Small intestine (tissue), 7 donors: ENCODE measurements around the gene PARL. TPM values are rescaled to one million over a fixed set of nuclear protein-coding genes. Genes with fewer than 3 reads are reported as not detected.

ENCODE experiments used
- DNase-seq, 2 donors: peaks; one replicate each; pipeline versions ENCODE4 v3.0.0 to v3.0.0-alpha.2; 2013
- FAIRE-seq: peaks from 2 replicates; lab custom pipeline; 2012; peaks lifted over from hg19 to GRCh38; lab: Jason Lieb, UNC
- H3K27ac ChIP-seq, 3 donors: one replicate each; pipeline ENCODE4 v1.5.1; 2013; ENCODE audit warnings: low read length in 2 of 3, mild to moderate bottlenecking in 2 of 3, control low read depth in 1 of 3, inconsistent platforms in 1 of 3, low read depth in 1 of 3, moderate library complexity in 1 of 3
- H3K27me3 ChIP-seq, 3 donors: one replicate each; pipeline ENCODE4 v1.6.1; 2013; ENCODE audit warnings: low read length in 3 of 3, inconsistent platforms in 1 of 3; ENCODE audit not compliant: control insufficient read depth in 3 of 3, insufficient read depth in 3 of 3
- H3K36me3 ChIP-seq, 3 donors: one replicate each; pipeline ENCODE4 v1.6.1; 2013; ENCODE audit warnings: low read length in 3 of 3, inconsistent platforms in 1 of 3, low read depth in 1 of 3, mild to moderate bottlenecking in 1 of 3, moderate library complexity in 1 of 3; ENCODE audit not compliant: control insufficient read depth in 3 of 3, insufficient read depth in 2 of 3
- H3K4me1 ChIP-seq, 3 donors: one replicate each; pipeline ENCODE4 v1.6.1; 2013; ENCODE audit warnings: low read length in 2 of 3, inconsistent platforms in 1 of 3, low read depth in 1 of 3, mild to moderate bottlenecking in 1 of 3, moderate library complexity in 1 of 3; ENCODE audit not compliant: control insufficient read depth in 3 of 3, insufficient read depth in 2 of 3
- H3K4me3 ChIP-seq, 3 donors: one replicate each; pipeline ENCODE4 v1.5.1; 2013; ENCODE audit warnings: low read length in 3 of 3, control low read depth in 1 of 3, inconsistent platforms in 1 of 3, low read depth in 1 of 3, mild to moderate bottlenecking in 1 of 3, moderate library complexity in 1 of 3
- H3K9me3 ChIP-seq, 2 donors: one replicate each; pipeline ENCODE4 v1.6.1; 2013; ENCODE audit warnings: low read depth in 1 of 2, low read length in 1 of 2; ENCODE audit not compliant: control insufficient read depth in 2 of 2, insufficient read depth in 1 of 2
- WGBS, 3 donors: extraction: QIAGEN DNeasy Blood & Tissue Kit; methylation state at CpG; one replicate each; pipeline ENCODE4 v1.1.7; 2013; 5-methylcytosine and 5-hydroxymethylcytosine counted together
- polyA plus RNA-seq, 4 donors: library from polyadenylated mRNA; stranded (reverse) in 3 of 4; unstranded in 1 of 4; fragments of 200-250 nt in 3 of 4; fragments of 120-200 nt in 1 of 4; gene quantifications; one replicate each; pipeline versions ENCODE4 v1.2.1 to v1.2.3, GENCODE V29; 2013
- donor health status: healthy with polysubstance abuse.
- donor health status: control.
- donor health status: control.
- donor health status: Bipolar disorder and iron deficiency.
- donor health status: healthy.

The PARL gene
- polyA plus RNA-seq, 4 donors = 43.7 to 77.3 (median 73.2) TPM

DNA sequence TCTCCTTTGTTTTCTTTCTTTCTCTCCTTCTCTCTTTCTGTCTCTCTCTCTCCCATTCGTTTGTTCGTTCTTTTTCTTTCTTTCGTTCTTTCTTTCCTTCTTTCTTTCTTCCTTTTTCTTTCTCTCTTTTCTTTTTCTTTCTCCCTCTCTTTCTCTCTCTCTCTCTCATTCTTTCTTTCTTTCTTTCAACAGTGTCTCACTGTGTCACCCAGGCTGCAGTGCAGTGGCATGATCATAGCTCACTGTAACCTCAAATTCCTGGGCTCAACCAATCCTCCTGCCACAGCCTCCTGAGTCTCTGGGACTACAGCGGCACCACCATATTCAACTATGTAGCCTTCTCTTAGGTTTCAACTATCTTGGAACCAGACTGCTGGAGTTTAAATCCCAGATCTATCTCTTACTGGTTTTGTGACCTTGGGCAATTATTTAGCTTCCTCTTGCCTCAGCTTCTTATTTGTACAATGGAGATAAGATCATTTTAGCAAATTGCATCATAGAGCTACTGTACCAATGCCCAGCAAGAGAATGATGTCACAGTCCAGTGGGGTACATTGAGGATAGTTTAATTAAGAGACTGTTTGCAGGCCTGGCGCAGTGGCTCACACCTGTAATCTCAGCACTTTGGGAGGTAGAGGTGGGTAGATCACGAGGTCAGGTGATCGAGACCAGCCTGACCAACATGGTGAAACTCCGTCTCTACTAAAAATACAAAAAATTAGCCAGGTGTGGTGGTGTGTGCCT, 27.3 kb upstream of the PARL start:
- Histone ChIP-seq H3K4me3 (no peak overlapping the region), H3K9me3 (peaks cover 0 to 9% of the 10 kb centered on the region in 2 donors), H3K36me3 (no peaks in the 10 kb centered on the region), H3K4me1 (no peaks in the 10 kb centered on the region), H3K27me3 (peaks cover 0 to 4% (median 0%) of the 10 kb centered on the region in 3 donors), H3K27ac (no peak overlapping the region)
- FAIRE-seq = no peak
- 80 to 87% (median 82%) methylated on average over 8 of the region's 8 CpGs for WGBS, 3 donors
- DNase-seq = no peak

DNA sequence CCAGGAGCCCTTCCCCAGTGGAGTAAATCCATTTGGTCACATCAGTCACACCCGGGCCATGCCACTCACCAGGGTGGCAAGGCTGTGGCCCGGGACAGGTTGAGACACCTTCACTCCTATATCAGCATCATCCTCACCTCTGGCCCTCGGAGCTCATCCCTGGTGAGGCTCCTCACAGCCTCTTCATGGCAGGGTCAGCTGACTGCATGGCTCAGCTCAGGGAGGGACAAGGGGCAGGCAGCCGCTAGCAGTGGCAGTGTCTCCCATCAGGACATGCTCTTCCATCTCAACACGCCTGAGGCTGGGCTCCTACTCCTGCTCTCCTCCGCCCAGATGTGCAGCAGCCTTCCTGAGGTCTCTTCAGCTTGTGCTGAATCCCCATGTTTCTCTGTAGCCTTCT, 26.4 kb upstream of the PARL start:
- no peak overlapping the region for H3K4me3 ChIP-seq
- H3K27me3 ChIP-seq = peaks cover 0 to 4% (median 0%) of the 10 kb centered on the region in 3 donors
- 77 to 83% (median 80%) methylated on average over 6 of the region's 6 CpGs for WGBS, 3 donors
- no peaks in the 10 kb centered on the region for H3K36me3 ChIP-seq
- DNase-seq (no peak), FAIRE-seq (no peak)
- H3K4me1 ChIP-seq = no peaks in the 10 kb centered on the region
- H3K27ac ChIP-seq = no peak overlapping the region
- H3K9me3 ChIP-seq = peaks cover 0 to 9% of the 10 kb centered on the region in 2 donors

DNA sequence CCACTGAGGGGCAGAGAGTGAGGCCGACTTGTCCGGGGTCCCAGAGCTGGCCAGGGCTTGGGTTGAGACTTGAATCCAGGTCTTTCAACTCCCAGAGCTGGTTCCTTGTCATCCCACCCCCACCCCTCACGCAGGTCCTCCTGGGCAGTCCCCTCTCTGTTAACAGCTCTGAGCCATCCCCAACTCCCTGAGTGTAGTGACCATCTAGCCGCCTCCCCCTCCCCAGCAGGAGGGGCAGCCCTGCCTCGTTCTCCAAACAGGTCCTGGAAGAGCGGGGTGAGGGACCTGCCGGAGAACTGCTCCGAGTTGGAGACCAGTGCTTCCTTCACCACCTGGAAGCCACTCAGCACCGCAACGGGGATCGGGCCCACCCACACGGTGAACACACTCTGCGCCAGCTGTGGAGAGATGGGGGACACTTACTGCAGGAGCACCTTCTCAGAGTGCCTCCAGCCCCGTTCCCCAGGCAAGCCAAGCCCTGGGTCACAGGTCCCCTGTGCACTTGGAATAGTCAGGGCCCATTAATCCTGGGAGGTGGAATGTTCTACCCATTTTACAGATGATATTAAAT, 24.4 kb upstream of the PARL start:
- FAIRE-seq = no peak
- 81 to 84% (median 82%) methylated on average over 14 of the region's 14 CpGs for WGBS, 3 donors
- H3K27ac ChIP-seq = no peak overlapping the region
- H3K4me1 ChIP-seq = no peaks in the 10 kb centered on the region
- no peak for DNase-seq
- H3K27me3 ChIP-seq = peaks cover 0 to 4% (median 1%) of the 10 kb centered on the region in 3 donors
- H3K36me3 ChIP-seq = no peaks in the 10 kb centered on the region
- H3K9me3 ChIP-seq = peaks cover 0 to 9% of the 10 kb centered on the region in 2 donors
- no peak overlapping the region for H3K4me3 ChIP-seq

DNA sequence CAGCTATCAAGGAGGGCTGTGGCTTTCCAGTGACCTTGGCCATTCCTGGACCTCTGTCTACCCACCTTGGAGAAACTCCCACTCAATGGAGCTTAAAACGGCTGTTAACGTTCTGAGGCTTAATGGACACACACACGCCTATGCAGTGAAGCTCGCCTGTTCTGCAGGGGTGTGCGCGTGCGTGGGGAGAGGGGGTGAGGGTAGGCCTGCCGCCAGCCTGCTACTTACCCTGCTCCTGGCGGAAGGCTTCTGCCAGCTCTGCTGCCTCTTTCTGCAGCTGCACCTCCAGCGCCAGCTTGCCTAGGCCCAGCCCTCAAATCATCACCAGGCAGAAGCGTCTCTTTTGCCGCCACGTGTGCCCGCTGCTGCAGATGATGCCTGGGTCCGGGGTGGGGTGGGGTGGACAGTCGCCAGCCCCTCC, 23.2 kb upstream of the PARL start:
- peaks cover 0 to 5% (median 4%) of the 10 kb centered on the region in 3 donors for H3K27me3 ChIP-seq
- no peak for DNase-seq
- H3K36me3 ChIP-seq = no peaks in the 10 kb centered on the region
- H3K9me3 ChIP-seq = no peaks in the 10 kb centered on the region
- no peak for FAIRE-seq
- no peak overlapping the region for H3K27ac ChIP-seq
- WGBS, 3 donors = 74 to 86% (median 82%) methylated on average over 16 of the region's 16 CpGs
- no peaks in the 10 kb centered on the region for H3K4me1 ChIP-seq
- H3K4me3 ChIP-seq = no peak overlapping the region

DNA sequence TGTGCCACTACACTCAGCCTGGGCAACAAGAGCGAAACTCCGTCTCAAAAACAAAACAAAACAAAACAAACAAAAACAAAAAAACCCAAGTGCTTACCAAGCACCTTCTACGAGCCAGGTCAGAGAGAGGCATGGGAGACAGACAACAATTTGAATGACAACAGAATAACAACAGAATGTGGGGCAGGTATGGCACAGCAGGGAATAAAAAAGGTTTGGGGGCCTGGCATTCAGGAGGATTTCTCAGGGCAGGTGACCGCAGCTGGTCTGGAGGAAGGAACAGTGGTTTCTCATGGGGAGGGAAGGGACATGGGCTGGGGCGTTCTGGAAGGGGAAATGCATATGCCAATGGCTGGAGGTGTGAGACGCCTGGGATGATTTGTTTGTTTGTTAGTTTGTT, 22.5 kb upstream of the PARL start:
- no peak for DNase-seq
- H3K4me3 ChIP-seq = no peak overlapping the region
- no peaks in the 10 kb centered on the region for H3K4me1 ChIP-seq
- H3K36me3 ChIP-seq = no peaks in the 10 kb centered on the region
- no peaks in the 10 kb centered on the region for H3K9me3 ChIP-seq
- H3K27me3 ChIP-seq = peaks cover 0 to 5% (median 4%) of the 10 kb centered on the region in 3 donors
- no peak for FAIRE-seq
- no peak overlapping the region for H3K27ac ChIP-seq
- 68 to 75% (median 68%) methylated on average over 6 of the region's 6 CpGs for WGBS, 3 donors

DNA sequence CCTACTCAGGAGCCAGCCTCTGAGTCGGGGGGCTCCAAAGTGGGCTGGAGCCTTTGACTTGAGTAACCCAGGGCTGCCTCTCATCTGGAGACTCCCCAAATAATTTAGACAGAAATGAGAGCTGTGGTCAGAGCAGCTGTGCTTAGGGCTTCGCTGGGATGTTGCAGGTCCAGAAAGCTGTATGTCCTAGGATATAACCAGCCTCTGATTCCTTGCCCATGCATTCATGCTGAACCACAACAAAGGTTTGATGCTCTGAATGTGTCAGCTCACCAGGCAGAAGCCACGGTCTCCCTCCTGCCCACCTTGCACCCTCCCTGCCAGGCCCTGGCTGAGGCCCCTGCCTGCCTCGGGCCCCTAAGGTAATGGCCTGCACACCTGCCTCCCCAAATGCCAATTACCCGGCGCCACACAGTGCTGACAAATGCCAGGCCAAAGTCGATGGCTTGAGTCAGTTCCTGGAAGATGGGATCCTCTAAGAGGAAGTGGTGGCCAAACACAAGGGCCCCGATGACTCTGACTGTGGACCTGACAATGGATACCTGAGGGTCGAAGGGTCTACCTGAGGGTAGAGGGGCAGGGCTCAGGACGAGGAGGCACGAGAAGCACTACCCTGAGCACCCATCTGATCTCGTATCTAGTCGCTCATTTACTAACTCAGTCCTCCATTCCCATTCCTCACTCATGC, 21.7 kb upstream of the PARL start:
- H3K27me3 ChIP-seq = peaks cover 0 to 5% (median 4%) of the 10 kb centered on the region in 3 donors
- no peaks in the 10 kb centered on the region for H3K4me1 ChIP-seq
- no peak for DNase-seq
- H3K9me3 ChIP-seq = no peaks in the 10 kb centered on the region
- no peak for FAIRE-seq
- no peak overlapping the region for H3K27ac ChIP-seq
- H3K4me3 ChIP-seq = no peak overlapping the region
- H3K36me3 ChIP-seq = no peaks in the 10 kb centered on the region
- WGBS, 3 donors = 64 to 73% (median 66%) methylated on average over 13 of the region's 13 CpGs

DNA sequence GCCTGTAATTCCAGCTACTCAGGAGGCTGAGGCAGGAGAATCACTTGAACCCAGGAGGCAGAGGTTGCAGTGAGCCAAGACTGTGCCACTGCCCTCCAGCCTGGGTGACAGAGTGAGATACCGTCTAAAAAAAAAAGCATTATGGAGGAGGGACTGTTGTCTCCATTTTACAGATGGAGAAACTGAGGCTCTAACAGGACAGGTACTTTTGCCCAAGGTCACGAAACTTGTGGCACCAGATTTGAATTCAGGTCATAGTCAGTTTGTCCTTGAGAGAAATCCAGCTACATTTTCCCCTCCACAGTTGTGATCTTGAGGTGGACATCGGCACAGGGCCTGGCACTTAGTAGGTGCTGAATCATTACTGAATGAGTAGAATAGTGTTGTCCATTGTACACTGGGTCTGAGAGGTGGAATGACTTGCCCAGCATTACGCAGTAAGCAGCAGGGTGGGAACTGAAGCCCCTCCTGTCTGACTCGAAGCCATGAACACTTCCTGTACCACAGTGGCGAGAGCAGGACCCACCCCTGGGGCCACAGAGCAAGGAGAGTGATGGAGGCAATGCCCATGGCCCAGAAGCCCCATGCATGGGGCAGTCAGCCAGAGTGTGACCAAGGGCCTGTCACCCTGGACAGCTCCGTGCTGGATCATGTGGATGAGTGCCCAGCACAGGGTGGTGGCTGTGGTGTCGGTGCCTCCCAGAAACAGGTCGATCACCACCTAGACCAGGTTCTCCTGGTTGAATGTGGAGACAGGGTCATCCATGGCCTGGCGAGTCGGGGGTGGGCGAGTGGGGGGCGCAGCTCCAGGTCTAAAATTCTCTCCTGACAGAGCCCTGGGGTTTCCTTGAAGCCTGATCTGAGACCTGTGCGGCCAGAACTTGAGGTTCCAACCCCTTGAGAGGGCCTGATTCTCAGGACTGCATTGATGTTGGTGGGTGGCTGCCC, 20.4 kb upstream of the PARL start:
- FAIRE-seq (no peak), DNase-seq (no peak)
- no peaks in the 10 kb centered on the region for H3K9me3 ChIP-seq
- H3K4me1 ChIP-seq = no peaks in the 10 kb centered on the region
- no peak overlapping the region for H3K27ac ChIP-seq
- H3K4me3 ChIP-seq = no peak overlapping the region
- H3K27me3 ChIP-seq = peaks cover 0 to 4% (median 3%) of the 10 kb centered on the region in 3 donors
- WGBS, 3 donors = 69 to 78% (median 73%) methylated on average over 14 of the region's 14 CpGs
- H3K36me3 ChIP-seq = no peaks in the 10 kb centered on the region

DNA sequence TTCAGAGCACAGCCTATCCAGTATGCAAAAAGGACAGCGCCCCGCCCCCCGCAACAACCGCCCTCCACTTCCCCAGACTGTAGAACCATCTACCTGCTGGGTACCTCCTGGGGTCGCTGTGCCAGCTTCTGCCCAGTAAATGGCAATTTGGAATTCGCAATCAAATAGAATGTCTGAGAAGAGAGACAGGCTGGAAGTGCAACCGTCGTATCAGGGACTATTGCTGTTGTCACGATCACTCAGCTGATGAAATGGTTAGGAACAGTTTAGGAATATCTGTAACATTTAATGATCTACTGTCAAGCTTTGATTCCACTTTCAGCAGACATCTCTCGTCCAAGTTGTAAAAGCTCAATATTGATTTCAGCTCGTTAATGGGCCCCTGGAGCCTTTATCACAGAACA, 13.3 kb upstream of the PARL start:
- H3K4me1 ChIP-seq = no peaks in the 10 kb centered on the region
- H3K4me3 ChIP-seq = no peak overlapping the region
- DNase-seq (no peak), FAIRE-seq (no peak)
- H3K36me3 ChIP-seq = no peaks in the 10 kb centered on the region
- H3K27me3 ChIP-seq = peaks cover 0 to 8% (median 0%) of the 10 kb centered on the region in 3 donors
- H3K9me3 ChIP-seq = no peaks in the 10 kb centered on the region
- 48 to 62% (median 49%) methylated on average over 11 of the region's 11 CpGs for WGBS, 3 donors
- H3K27ac ChIP-seq = no peak overlapping the region
